ENCODE results near the gene ABCC12.

The ABCC12 gene

GRCh38 chr16:48164907-48165715, 9.3 kb upstream of the ABCC12 start:
- no peaks in the 10 kb centered on the region for H3K27me3 ChIP-seq (ENCODE audit: insufficient read depth, low read length)
- no peaks in the 10 kb centered on the region for H3K36me3 ChIP-seq (ENCODE audit: insufficient read depth, low read length)
- peak overlapping the region; percentile 5; the same call in 1 of the 2 replicates for H3K27ac ChIP-seq (ENCODE audit: low read depth, low read length)
- H3K9ac ChIP-seq (ENCODE audit: low read depth, low read length) = no peak overlapping the region
- H3K4me1 ChIP-seq (ENCODE audit: insufficient read depth, low read length) = 0 out of 2 replicates have a peak, but pooled peaks cover 8% of the 10 kb centered on the region
- no peaks in the 10 kb centered on the region for H3K9me3 ChIP-seq (ENCODE audit: insufficient read depth, low read depth, low read length)
- H3K4me3 ChIP-seq (ENCODE audit: low read length) = no peak overlapping the region
- 44% methylated on average over 16 of the region's 16 CpGs for WGBS

GRCh38 chr16:48162839-48163410, 7.1 kb upstream of the ABCC12 start:
- no peaks in the 10 kb centered on the region for H3K9me3 ChIP-seq (ENCODE audit: insufficient read depth, low read depth, low read length)
- no peaks in the 10 kb centered on the region for H3K36me3 ChIP-seq (ENCODE audit: insufficient read depth, low read length)
- no peak overlapping the region for H3K9ac ChIP-seq (ENCODE audit: low read depth, low read length)
- H3K4me3 ChIP-seq (ENCODE audit: low read length) = no peak overlapping the region
- 88% methylated on average over 9 of the region's 9 CpGs for WGBS
- no peak overlapping the region for H3K27ac ChIP-seq (ENCODE audit: low read depth, low read length)
- 0 out of 2 replicates have a peak, but pooled peaks cover 8% of the 10 kb centered on the region for H3K4me1 ChIP-seq (ENCODE audit: insufficient read depth, low read length)
- H3K27me3 ChIP-seq (ENCODE audit: insufficient read depth, low read length) = no peaks in the 10 kb centered on the region

GRCh38 chr16:48161906-48162305, 6.1 kb upstream of the ABCC12 start:
- H3K4me3 ChIP-seq (ENCODE audit: low read length) = no peak overlapping the region
- 90% methylated on average over 4 of the region's 4 CpGs for whole genome bisulfite sequencing

GRCh38 chr16:48160575-48160974, 4.8 kb upstream of the ABCC12 start:
- 96% methylated on average over 5 of the region's 6 CpGs for WGBS

More at GRCh38 chr16:48161906-48162305, 6.1 kb upstream of the ABCC12 start:
- no peak overlapping the region for H3K27ac ChIP-seq (ENCODE audit: low read depth, low read length)
- H3K36me3 ChIP-seq (ENCODE audit: insufficient read depth, low read length) = no peaks in the 10 kb centered on the region
- no peaks in the 10 kb centered on the region for H3K9me3 ChIP-seq (ENCODE audit: insufficient read depth, low read depth, low read length)
- 0 out of 2 replicates have a peak, but pooled peaks cover 8% of the 10 kb centered on the region for H3K4me1 ChIP-seq (ENCODE audit: insufficient read depth, low read length)
- H3K27me3 ChIP-seq (ENCODE audit: insufficient read depth, low read length) = no peaks in the 10 kb centered on the region
- no peak overlapping the region for H3K9ac ChIP-seq (ENCODE audit: low read depth, low read length)

GRCh38 chr16:48158296-48158695, 2.5 kb upstream of the ABCC12 start:
- Histone ChIP-seq H3K27me3 (ENCODE audit: insufficient read depth, low read length) (peaks cover 4% of the 10 kb centered on the region), H3K27ac (ENCODE audit: low read depth, low read length) (no peak overlapping the region), H3K4me1 (ENCODE audit: insufficient read depth, low read length) (no peaks in the 10 kb centered on the region), H3K9me3 (ENCODE audit: insufficient read depth, low read depth, low read length) (no peaks in the 10 kb centered on the region), H3K9ac (ENCODE audit: low read depth, low read length) (no peak overlapping the region), H3K4me3 (ENCODE audit: low read length) (no peak overlapping the region), H3K36me3 (ENCODE audit: insufficient read depth, low read length) (no peaks in the 10 kb centered on the region)
- WGBS = 75% methylated on average over 4 of the region's 4 CpGs

More at GRCh38 chr16:48160575-48160974, 4.8 kb upstream of the ABCC12 start:
- Histone ChIP-seq H3K27ac (ENCODE audit: low read depth, low read length) (no peak overlapping the region), H3K27me3 (ENCODE audit: insufficient read depth, low read length) (peaks cover 4% of the 10 kb centered on the region), H3K36me3 (ENCODE audit: insufficient read depth, low read length) (no peaks in the 10 kb centered on the region), H3K9ac (ENCODE audit: low read depth, low read length) (no peak overlapping the region), H3K4me1 (ENCODE audit: insufficient read depth, low read length) (0 out of 2 replicates have a peak, but pooled peaks cover 6% of the 10 kb centered on the region), H3K9me3 (ENCODE audit: insufficient read depth, low read depth, low read length) (no peaks in the 10 kb centered on the region), H3K4me3 (ENCODE audit: low read length) (no peak overlapping the region)

GRCh38 chr16:48157794-48158193, 2.0 kb upstream of the ABCC12 start:
- Histone ChIP-seq H3K36me3 (ENCODE audit: insufficient read depth, low read length) (no peaks in the 10 kb centered on the region), H3K9me3 (ENCODE audit: insufficient read depth, low read depth, low read length) (no peaks in the 10 kb centered on the region), H3K27me3 (ENCODE audit: insufficient read depth, low read length) (peaks cover 4% of the 10 kb centered on the region), H3K4me3 (ENCODE audit: low read length) (no peak overlapping the region), H3K4me1 (ENCODE audit: insufficient read depth, low read length) (no peaks in the 10 kb centered on the region), H3K9ac (ENCODE audit: low read depth, low read length) (no peak overlapping the region), H3K27ac (ENCODE audit: low read depth, low read length) (no peak overlapping the region)
- 96% methylated on average over 4 of the region's 4 CpGs for WGBS

- no peak overlapping the region for H3K9ac ChIP-seq (ENCODE audit: low read depth, low read length)
- no peaks in the 10 kb centered on the region for H3K9me3 ChIP-seq (ENCODE audit: insufficient read depth, low read depth, low read length)
- H3K4me1 ChIP-seq (ENCODE audit: insufficient read depth, low read length) = no peaks in the 10 kb centered on the region
- H3K36me3 ChIP-seq (ENCODE audit: insufficient read depth, low read length) = no peaks in the 10 kb centered on the region
- H3K4me3 ChIP-seq (ENCODE audit: low read length) = no peak overlapping the region
- 93% methylated on average over 11 of the region's 11 CpGs for WGBS
- H3K27ac ChIP-seq (ENCODE audit: low read depth, low read length) = no peak overlapping the region
- H3K27me3 ChIP-seq (ENCODE audit: insufficient read depth, low read length) = peaks cover 4% of the 10 kb centered on the region
These were observed 1.5 kb upstream of the ABCC12 start for GRCh38 chr16:48157302-48157701.

GRCh38 chr16:48156790-48157209, 1.0 kb upstream of the ABCC12 start:
- Histone ChIP-seq H3K4me1 (ENCODE audit: insufficient read depth, low read length) (no peaks in the 10 kb centered on the region), H3K27me3 (ENCODE audit: insufficient read depth, low read length) (peaks cover 4% of the 10 kb centered on the region), H3K36me3 (ENCODE audit: insufficient read depth, low read length) (no peaks in the 10 kb centered on the region), H3K27ac (ENCODE audit: low read depth, low read length) (no peak overlapping the region), H3K4me3 (ENCODE audit: low read length) (no peak overlapping the region), H3K9ac (ENCODE audit: low read depth, low read length) (no peak overlapping the region), H3K9me3 (ENCODE audit: insufficient read depth, low read depth, low read length) (no peaks in the 10 kb centered on the region)
- 27% methylated on average over 14 of the region's 16 CpGs for WGBS

GRCh38 chr16:48153774-48154173, 2.0 kb downstream of the ABCC12 start:
- no peaks in the 10 kb centered on the region for H3K4me1 ChIP-seq (ENCODE audit: insufficient read depth, low read length)
- H3K9me3 ChIP-seq (ENCODE audit: insufficient read depth, low read depth, low read length) = peaks cover 4% of the 10 kb centered on the region; the same call in 1 of the 2 replicates
- H3K9ac ChIP-seq (ENCODE audit: low read depth, low read length) = no peak overlapping the region
- no peaks in the 10 kb centered on the region for H3K36me3 ChIP-seq (ENCODE audit: insufficient read depth, low read length)
- peaks cover 4% of the 10 kb centered on the region for H3K27me3 ChIP-seq (ENCODE audit: insufficient read depth, low read length)
- WGBS = 90% methylated on average over 5 of the region's 5 CpGs
- no peak overlapping the region for H3K4me3 ChIP-seq (ENCODE audit: low read length)
- no peak overlapping the region for H3K27ac ChIP-seq (ENCODE audit: low read depth, low read length)

GRCh38 chr16:48152226-48152625, 3.6 kb downstream of the ABCC12 start:
- WGBS = 93% methylated on average over 9 of the region's 9 CpGs
- H3K4me1 ChIP-seq (ENCODE audit: insufficient read depth, low read length) = no peaks in the 10 kb centered on the region
- no peaks in the 10 kb centered on the region for H3K36me3 ChIP-seq (ENCODE audit: insufficient read depth, low read length)
- no peak overlapping the region for H3K4me3 ChIP-seq (ENCODE audit: low read length)
- H3K27ac ChIP-seq (ENCODE audit: low read depth, low read length) = no peak overlapping the region
- H3K9me3 ChIP-seq (ENCODE audit: insufficient read depth, low read depth, low read length) = peaks cover 4% of the 10 kb centered on the region; the same call in 1 of the 2 replicates
- no peak overlapping the region for H3K9ac ChIP-seq (ENCODE audit: low read depth, low read length)
- peaks cover 4% of the 10 kb centered on the region for H3K27me3 ChIP-seq (ENCODE audit: insufficient read depth, low read length)

GRCh38 chr16:48150707-48151106, 5.1 kb downstream of the ABCC12 start:
- Histone ChIP-seq H3K27ac (ENCODE audit: low read depth, low read length) (no peak overlapping the region), H3K9ac (ENCODE audit: low read depth, low read length) (no peak overlapping the region), H3K27me3 (ENCODE audit: insufficient read depth, low read length) (no peaks in the 10 kb centered on the region), H3K36me3 (ENCODE audit: insufficient read depth, low read length) (no peaks in the 10 kb centered on the region), H3K4me1 (ENCODE audit: insufficient read depth, low read length) (no peaks in the 10 kb centered on the region), H3K9me3 (ENCODE audit: insufficient read depth, low read depth, low read length) (peaks cover 4% of the 10 kb centered on the region; the same call in 1 of the 2 replicates), H3K4me3 (ENCODE audit: low read length) (no peak overlapping the region)
- WGBS = 96% methylated on average over 1 of the region's 1 CpG
